GM23338 (cell line): ENCODE measurements around the gene PRKAR1B. TPM values are rescaled to one million over a fixed set of nuclear protein-coding genes. Genes with fewer than 3 reads are reported as not detected.

Experiments used
- ATAC-seq: fragments of 200-7000 bp; cut with Tn5 transposase; 3 replicates; pipeline ENCODE4 v1.9.1; 2020
- DNase-seq: peaks from one replicate; pipeline ENCODE4 v3.0.0-alpha.2; 2015; ENCODE audit warnings: low spot score
- H2AFZ ChIP-seq: fragments of 200-600 bp; sonication (generic); 2 replicates; pipeline ENCODE4 v1.8.0; 2016; ENCODE audit warnings: antibody characterized with exemption, mild to moderate bottlenecking, moderate library complexity
- H3F3A ChIP-seq: fragments of 200-600 bp; sonication (generic); replicated peaks from 2 replicates; pipeline ENCODE4 v1.8.0; 2017; ENCODE audit warnings: antibody characterized with exemption, mixed run types, low read depth
- H3K27ac ChIP-seq: fragments of 200-600 bp; sonication (generic); 2 replicates; pipeline ENCODE4 v1.6.1; 2016; ENCODE audit warnings: low read depth
- H3K27me3 ChIP-seq: fragments of 200-600 bp; sonication (generic); 2 replicates; pipeline ENCODE4 v1.8.0; 2016; ENCODE audit warnings: mild to moderate bottlenecking, mixed run types, moderate library complexity; ENCODE audit not compliant: insufficient read depth
- H3K36me3 ChIP-seq: fragments of 200-600 bp; sonication (generic); 2 replicates; pipeline ENCODE4 v1.8.0; 2016; ENCODE audit warnings: mild to moderate bottlenecking; ENCODE audit not compliant: insufficient read depth
- H3K4me1 ChIP-seq: fragments of 200-600 bp; sonication (generic); 2 replicates; pipeline ENCODE4 v1.8.0; 2016; ENCODE audit warnings: mild to moderate bottlenecking, moderate library complexity; ENCODE audit not compliant: insufficient read depth
- H3K4me2 ChIP-seq: fragments of 200-600 bp; sonication (generic); 2 replicates; pipeline ENCODE4 v1.7.1; 2017; ENCODE audit warnings: mixed run types
- H3K4me3 ChIP-seq: fragments of 200-600 bp; sonication (generic); 2 replicates; pipeline ENCODE4 v1.6.1; 2016; ENCODE audit warnings: mixed run types
- H3K79me2 ChIP-seq: fragments of 200-600 bp; sonication (generic); replicated peaks from 2 replicates; pipeline ENCODE4 v1.8.0; 2017; ENCODE audit warnings: mild to moderate bottlenecking; ENCODE audit not compliant: insufficient read depth
- H3K9me2 ChIP-seq: fragments of 200-600 bp; sonication (generic); 2 replicates; pipeline ENCODE4 v1.8.0; 2017; ENCODE audit not compliant: insufficient read depth
- H4K20me1 ChIP-seq: fragments of 200-600 bp; sonication (generic); replicated peaks from 2 replicates; pipeline ENCODE4 v1.8.0; 2017; ENCODE audit warnings: mild to moderate bottlenecking; ENCODE audit not compliant: insufficient read depth
- H3K27ac Mint-ChIP-seq: 2 replicates; pipeline ENCODE4 v1.8.0; 2020; ENCODE audit warnings: inconsistent platforms, mild to moderate bottlenecking, moderate library complexity, mixed read lengths
- H3K27me3 Mint-ChIP-seq: 3 replicates; pipeline ENCODE4 v1.8.0; 2022; ENCODE audit warnings: low read depth, mild to moderate bottlenecking, moderate library complexity, mixed read lengths, inconsistent platforms; ENCODE audit not compliant: insufficient read depth, poor library complexity
- H3K36me3 Mint-ChIP-seq: 3 replicates; pipeline ENCODE4 v1.8.0; 2021; ENCODE audit warnings: low read depth, mild to moderate bottlenecking, inconsistent platforms, moderate library complexity, mixed read lengths
- H3K4me1 Mint-ChIP-seq: 3 replicates; pipeline ENCODE4 v1.8.0; 2020; ENCODE audit warnings: mild to moderate bottlenecking, inconsistent platforms, mixed read lengths
- H3K4me3 Mint-ChIP-seq: 3 replicates; pipeline ENCODE4 v1.8.0; 2021; ENCODE audit warnings: moderate library complexity, mild to moderate bottlenecking, inconsistent platforms, mixed read lengths
- H3K9me3 Mint-ChIP-seq: 3 replicates; pipeline ENCODE4 v1.8.0; 2020; ENCODE audit warnings: moderate library complexity, mild to moderate bottlenecking, inconsistent platforms, mixed read lengths
- NANOG ChIP-seq: IDR thresholded peaks from 2 replicates; pipeline ENCODE4 v1.6.1; 2016; ENCODE audit warnings: antibody characterized with exemption, borderline replicate concordance
- POLR2AphosphoS5 ChIP-seq: IDR thresholded peaks from 2 replicates; pipeline ENCODE4 v1.6.1; 2016; ENCODE audit warnings: antibody characterized with exemption, low read depth
- ZNF462 ChIP-seq: fragments of 250-450 bp; sonication (Bioruptor Pico); IDR thresholded peaks from 2 replicates; pipeline ENCODE4 v1.5.0; 2020; ENCODE audit warnings: mild to moderate bottlenecking, moderate library complexity
- polyA plus RNA-seq: library from polyadenylated mRNA; unstranded; fragments of >200 nt; fragmentation: Nextera tagmentation; extraction: Ambion mirVana; gene quantifications from 2 replicates; pipeline ENCODE4 v1.2.1, GENCODE V29; 2016
- total RNA-seq: library from RNA; depleted of rRNA; stranded (reverse); fragments of >200 nt; shearing (Covaris generic); gene quantifications from 2 replicates; pipeline ENCODE4 v1.2.3, GENCODE V29; 2014
- TF ChIP-seq, protein P1 (sequence below), 2 experiments: fragments of 200-600 bp in 1 of 2; sonication (generic) in 1 of 2; conservative IDR thresholded peaks; 2 replicates each; pipeline versions ENCODE4 v1.5.1 to v1.6.1; 2016 to 2017; ENCODE audit warnings: antibody characterized with exemption in 2 of 2, low read depth in 2 of 2, mild to moderate bottlenecking in 2 of 2, moderate library complexity in 1 of 2

PRKAR1B gene
- total and polyA plus RNA-seq, 2 experiments from 2014 or later: 35.7 to 36.7 TPM

- no peak for ATAC-seq
- H3K79me2 ChIP-seq: no peaks in the 10 kb centered on the region
- Mint-ChIP-seq H3K9me3 (no peaks in the 10 kb centered on the region; the same call in 2 of the 3 replicates), H3K4me3 (no peak overlapping the region), H3K4me1 (peaks cover 10% of the 10 kb centered on the region), H3K27me3 (peaks cover 4% of the 10 kb centered on the region), H3K27ac (no peak overlapping the region), H3K36me3 (peaks cover 16% of the 10 kb centered on the region)
- H3K9me2 ChIP-seq: no peaks in the 10 kb centered on the region
- H3K27me3 ChIP-seq: no peaks in the 10 kb centered on the region
- no peaks in the 10 kb centered on the region; the same call in 1 of the 2 replicates for H3K36me3 ChIP-seq
- H3K4me3 ChIP-seq: no peak overlapping the region
- no peaks in the 10 kb centered on the region for H3K4me1 ChIP-seq
- no peak overlapping the region for H3K27ac ChIP-seq
- DNase-seq: no peak
- TF ChIP-seq NANOG: no peak
- TF ChIP-seq ZNF462 (CRISPR knock-in tag): no peak
- TF ChIP-seq POLR2AphosphoS5: no peak
- TF ChIP-seq, protein P1, sequence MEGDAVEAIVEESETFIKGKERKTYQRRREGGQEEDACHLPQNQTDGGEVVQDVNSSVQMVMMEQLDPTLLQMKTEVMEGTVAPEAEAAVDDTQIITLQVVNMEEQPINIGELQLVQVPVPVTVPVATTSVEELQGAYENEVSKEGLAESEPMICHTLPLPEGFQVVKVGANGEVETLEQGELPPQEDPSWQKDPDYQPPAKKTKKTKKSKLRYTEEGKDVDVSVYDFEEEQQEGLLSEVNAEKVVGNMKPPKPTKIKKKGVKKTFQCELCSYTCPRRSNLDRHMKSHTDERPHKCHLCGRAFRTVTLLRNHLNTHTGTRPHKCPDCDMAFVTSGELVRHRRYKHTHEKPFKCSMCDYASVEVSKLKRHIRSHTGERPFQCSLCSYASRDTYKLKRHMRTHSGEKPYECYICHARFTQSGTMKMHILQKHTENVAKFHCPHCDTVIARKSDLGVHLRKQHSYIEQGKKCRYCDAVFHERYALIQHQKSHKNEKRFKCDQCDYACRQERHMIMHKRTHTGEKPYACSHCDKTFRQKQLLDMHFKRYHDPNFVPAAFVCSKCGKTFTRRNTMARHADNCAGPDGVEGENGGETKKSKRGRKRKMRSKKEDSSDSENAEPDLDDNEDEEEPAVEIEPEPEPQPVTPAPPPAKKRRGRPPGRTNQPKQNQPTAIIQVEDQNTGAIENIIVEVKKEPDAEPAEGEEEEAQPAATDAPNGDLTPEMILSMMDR (conservative IDR thresholded peaks at IDR 0.05; ENCODE audit: low read depth in 2 of 2): no peak
- H3F3A ChIP-seq: no peaks in the 10 kb centered on the region
- no peak overlapping the region for H2AFZ ChIP-seq
- H4K20me1 ChIP-seq: no peaks in the 10 kb centered on the region; the same call in none of the 2 replicates
- H3K4me2 ChIP-seq: no peak overlapping the region
Measured at GRCh38 chr7:600149-601035, 126.7 kb downstream of the PRKAR1B start.
